Measurements from ENCODE around the gene KCNJ6. TPM values are rescaled to one million over a fixed set of nuclear protein-coding genes. Genes with fewer than 3 reads are reported as not detected.

KCNJ6 gene
- total RNA-seq, 2 experiments from 2014 or later = not detected

- Histone ChIP-seq H3K36me3 (ENCODE audit: insufficient read depth, low read length) (no peaks in the 10 kb centered on the region), H2AFZ (ENCODE audit: low read length) (no peak overlapping the region), H3K4me2 (ENCODE audit: low read length) (no peak overlapping the region), H3K79me2 (ENCODE audit: insufficient read depth, low read depth, low read length) (no peaks in the 10 kb centered on the region), H4K20me1 (ENCODE audit: insufficient read depth, low read length) (no peaks in the 10 kb centered on the region), H3K4me3 (ENCODE audit: low read depth, low read length, poor library complexity, severe bottlenecking) (no peak overlapping the region), H3K4me1 (ENCODE audit: insufficient read depth, low read length, poor library complexity, severe bottlenecking) (no peaks in the 10 kb centered on the region), H3K27ac (ENCODE audit: low read depth, low read length, poor library complexity, severe bottlenecking) (no peak overlapping the region), H3K9me2 (ENCODE audit: insufficient read depth, low read length) (no peaks in the 10 kb centered on the region), H3K9me3 (ENCODE audit: low read length) (no peaks in the 10 kb centered on the region)
- no TSS peak for BruUV-seq (replicated peaks)
- DNase-seq (ENCODE audit: low spot score) = no peak
- intact Hi-C loops (cut with micrococcal nuclease; ENCODE audit: unreplicated experiment) = no loop called here
- ChIA-PET POLR2A (interaction anchor here (0.5 kb wide), 1 partner anchor 1917 kb away, joined by 7 read pairs; no protein-coding TSS in a partner anchor), CTCF (ENCODE audit: unreplicated experiment) (no interaction called here)
- no peak for TF ChIP-seq EZH2phosphoT487 (IDR thresholded peaks at IDR 0.05; ENCODE audit: borderline replicate concordance, low read depth, low read length)
- no peak for TF ChIP-seq CTCF (conservative IDR thresholded peaks at IDR 0.05; ENCODE audit: low read length)
Observed at GRCh38 chr21:37797403-37797802, 118.9 kb downstream of the KCNJ6 start.

- no peak overlapping the region for H3K27ac ChIP-seq (ENCODE audit: low read depth, low read length, poor library complexity, severe bottlenecking)
- no peaks in the 10 kb centered on the region for H4K20me1 ChIP-seq (ENCODE audit: insufficient read depth, low read length)
- no TSS peak for BruUV-seq (replicated peaks)
- H3K9me3 ChIP-seq (ENCODE audit: low read length) = no peaks in the 10 kb centered on the region
- POLR2A ChIA-PET = no interaction called here
- CTCF ChIA-PET (ENCODE audit: unreplicated experiment) = no interaction called here
- H3K79me2 ChIP-seq (ENCODE audit: insufficient read depth, low read depth, low read length) = no peaks in the 10 kb centered on the region
- H3K4me2 ChIP-seq (ENCODE audit: low read length) = no peak overlapping the region
- TF ChIP-seq CTCF (conservative IDR thresholded peaks at IDR 0.05; ENCODE audit: low read length) (no peak), EZH2phosphoT487 (IDR thresholded peaks at IDR 0.05; ENCODE audit: borderline replicate concordance, low read depth, low read length) (no peak)
- no peaks in the 10 kb centered on the region for H3K4me1 ChIP-seq (ENCODE audit: insufficient read depth, low read length, poor library complexity, severe bottlenecking)
- no peak for DNase-seq (ENCODE audit: low spot score)
- no peaks in the 10 kb centered on the region for H3K36me3 ChIP-seq (ENCODE audit: insufficient read depth, low read length)
- H2AFZ ChIP-seq (ENCODE audit: low read length) = no peak overlapping the region
- no peaks in the 10 kb centered on the region for H3K9me2 ChIP-seq (ENCODE audit: insufficient read depth, low read length)
- no peak overlapping the region for H3K4me3 ChIP-seq (ENCODE audit: low read depth, low read length, poor library complexity, severe bottlenecking)
- intact Hi-C loops (cut with micrococcal nuclease; ENCODE audit: unreplicated experiment) = no loop called here
Observed at GRCh38 chr21:37796011-37796410, 120.2 kb downstream of the KCNJ6 start.

GRCh38 chr21:37793660-37794059, 122.6 kb downstream of the KCNJ6 start:
- Histone ChIP-seq H3K4me2 (ENCODE audit: low read length) (no peak overlapping the region), H3K79me2 (ENCODE audit: insufficient read depth, low read depth, low read length) (no peaks in the 10 kb centered on the region), H3K4me1 (ENCODE audit: insufficient read depth, low read length, poor library complexity, severe bottlenecking) (no peaks in the 10 kb centered on the region), H4K20me1 (ENCODE audit: insufficient read depth, low read length) (no peaks in the 10 kb centered on the region), H3K9me3 (ENCODE audit: low read length) (no peaks in the 10 kb centered on the region), H3K27ac (ENCODE audit: low read depth, low read length, poor library complexity, severe bottlenecking) (no peak overlapping the region), H2AFZ (ENCODE audit: low read length) (no peak overlapping the region), H3K9me2 (ENCODE audit: insufficient read depth, low read length) (no peaks in the 10 kb centered on the region), H3K36me3 (ENCODE audit: insufficient read depth, low read length) (no peaks in the 10 kb centered on the region), H3K4me3 (ENCODE audit: low read depth, low read length, poor library complexity, severe bottlenecking) (no peak overlapping the region)
- no TSS peak for BruUV-seq (replicated peaks)
- DNase-seq (ENCODE audit: low spot score) = no peak
- no peak for TF ChIP-seq EZH2phosphoT487 (IDR thresholded peaks at IDR 0.05; ENCODE audit: borderline replicate concordance, low read depth, low read length)
- no peak for TF ChIP-seq CTCF (conservative IDR thresholded peaks at IDR 0.05; ENCODE audit: low read length)
- CTCF ChIA-PET (ENCODE audit: unreplicated experiment) = no interaction called here
- POLR2A ChIA-PET = no interaction called here
- intact Hi-C loops (cut with micrococcal nuclease; ENCODE audit: unreplicated experiment) = no loop called here
